Activated CD8-positive, alpha-beta memory T cell treated with anti-CD3 and anti-CD28 coated beads for 36 hours (primary cell): ENCODE data around the gene ANXA2. TPM values are rescaled to one million over a fixed set of nuclear protein-coding genes. Genes with fewer than 3 reads are reported as not detected.
"Not testable (repeated sequence)": the region's sequence is repeated elsewhere in the genome, so short reads cannot be mapped to it uniquely, and the experiment has no call there.

Experiments
- CTCF ChIA-PET: fragments of 350-600 bp; sonication (Branson Sonifier 250); formaldehyde crosslinking; loops from one replicate; lab custom pipeline; 2021; ENCODE audit warnings: antibody characterized with exemption; lab: Charles Lee
- POLR2A ChIA-PET: fragments of 350-600 bp; sonication (Branson Sonifier 250); formaldehyde crosslinking; loops from one replicate; lab custom pipeline; 2021; ENCODE audit warnings: antibody characterized with exemption; lab: Charles Lee
- total RNA-seq, 2 experiments: library from RNA; stranded (reverse); gene quantifications; one replicate each; pipeline ENCODE4 v1.2.3, GENCODE V29; 2021

Gene ANXA2
- total RNA-seq, 2 experiments from 2014 or later = 207 to 210 TPM

DNA sequence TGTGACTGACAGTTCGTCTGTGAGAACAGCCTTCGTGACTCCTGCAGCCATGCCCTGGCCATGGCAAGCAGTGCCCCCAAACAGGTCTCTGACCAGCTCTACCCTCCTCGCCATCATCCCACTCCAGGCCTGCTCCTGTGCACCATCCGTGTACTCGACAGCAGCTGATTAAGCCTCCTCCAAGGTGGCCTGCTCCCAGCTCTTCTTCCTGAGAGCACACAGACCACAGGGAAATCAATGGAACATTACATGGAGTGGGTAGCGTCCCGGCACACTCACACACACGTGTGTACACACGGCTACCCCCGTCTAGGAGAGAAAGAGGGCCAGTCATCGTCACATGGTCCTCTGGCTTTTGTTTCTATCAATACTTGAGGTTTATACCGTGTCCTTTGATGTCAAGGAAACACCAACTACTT, 21.1 kb downstream of the ANXA2 start:
- CTCF ChIA-PET = interaction anchor here (1.4 kb wide), 1 partner anchor 18 kb away, joined by 3 read pairs; no protein-coding TSS in a partner anchor

GRCh38 chr15:60375306-60375705, 22.5 kb downstream of the ANXA2 start:
- POLR2A ChIA-PET = no interaction called here
- CTCF ChIA-PET = interaction anchor here (1.4 kb wide), 1 partner anchor 16 kb away, joined by 3 read pairs; no protein-coding TSS in a partner anchor

More for the DNA sequence above, 21.1 kb downstream of the ANXA2 start:
- POLR2A ChIA-PET = interaction anchor here (0.7 kb wide), 1 partner anchor 47 kb away, joined by 3 read pairs; no protein-coding TSS in a partner anchor

DNA sequence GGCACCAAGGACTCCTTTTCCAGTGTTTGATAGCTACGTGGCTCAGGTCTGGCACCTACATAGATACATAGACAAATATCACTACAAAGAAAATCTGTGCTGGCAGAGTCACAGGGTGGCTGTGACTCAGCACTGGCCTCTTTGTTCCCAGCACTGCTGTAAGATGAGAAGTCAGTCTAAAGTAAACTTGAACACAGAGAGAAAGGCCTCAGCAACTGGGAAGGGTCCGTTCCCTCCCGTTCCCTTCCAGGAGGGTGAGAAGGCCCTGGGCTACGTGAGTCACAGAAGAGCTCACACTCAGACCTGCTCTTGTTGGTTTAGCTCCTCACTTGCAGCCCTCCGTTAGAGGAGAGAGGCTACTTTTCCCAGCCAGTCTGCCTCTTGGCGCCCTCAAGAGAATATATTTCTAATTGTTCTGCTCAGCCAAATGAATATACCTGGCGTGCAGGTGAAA, 23.1 kb downstream of the ANXA2 start:
- POLR2A ChIA-PET = no interaction called here
- CTCF ChIA-PET = interaction anchor here (0.6 kb wide), 1 partner anchor 12 kb away, joined by 3 read pairs; no protein-coding TSS in a partner anchor

GRCh38 chr15:60374209-60374608, 23.6 kb downstream of the ANXA2 start:
- ChIA-PET POLR2A (no interaction called here), CTCF (interaction anchor here (0.6 kb wide), 1 partner anchor 11 kb away, joined by 3 read pairs; no protein-coding TSS in a partner anchor)

GRCh38 chr15:60373745-60374144, 24.0 kb downstream of the ANXA2 start:
- CTCF ChIA-PET = no interaction called here

GRCh38 chr15:60373327-60373726, 24.5 kb downstream of the ANXA2 start:
- CTCF ChIA-PET = interaction anchor here (0.7 kb wide), 1 partner anchor 229 kb away, joined by 3 read pairs; no protein-coding TSS in a partner anchor
- POLR2A ChIA-PET = no interaction called here

More at GRCh38 chr15:60373745-60374144, 24.0 kb downstream of the ANXA2 start:
- POLR2A ChIA-PET = no interaction called here

DNA sequence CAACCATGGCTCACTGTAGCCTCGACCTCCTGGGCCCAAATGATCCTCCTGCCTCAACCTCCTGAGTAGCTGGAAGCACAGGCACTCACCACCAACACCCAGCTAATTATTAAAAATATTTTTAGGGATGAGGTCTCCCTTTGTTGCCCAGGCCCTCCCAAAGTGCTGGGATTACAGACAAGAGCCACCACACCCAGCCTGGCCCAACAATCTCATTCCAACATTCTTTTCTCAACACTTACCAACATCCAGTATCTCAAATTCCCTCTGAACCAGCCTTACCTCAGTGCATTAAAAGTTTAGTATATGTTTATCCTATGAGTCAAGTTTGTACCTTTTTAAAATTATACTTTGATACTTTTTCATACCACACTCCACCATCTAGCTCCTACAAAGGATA, 25.0 kb downstream of the ANXA2 start:
- ChIA-PET CTCF (interaction anchor here (0.7 kb wide), 1 partner anchor 229 kb away, joined by 3 read pairs; no protein-coding TSS in a partner anchor), POLR2A (no interaction called here)

DNA sequence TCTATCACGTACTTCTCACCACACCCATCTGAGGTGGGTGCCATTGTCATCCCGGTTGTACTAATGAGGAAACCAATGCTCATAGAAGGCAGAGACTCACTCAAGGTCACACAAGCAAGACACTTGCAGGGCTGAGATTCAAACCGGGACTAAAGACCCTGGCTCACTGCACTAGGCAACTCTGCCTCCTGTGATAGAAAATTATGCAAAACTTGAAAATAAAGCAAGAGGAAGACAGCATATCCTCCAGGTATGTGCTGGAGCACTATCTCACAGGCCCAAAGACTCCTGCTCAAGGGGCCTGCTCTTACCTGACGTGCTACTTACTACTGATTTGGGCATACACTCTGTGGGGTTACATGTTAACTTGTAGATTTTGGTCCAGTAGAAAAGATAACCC, 25.6 kb downstream of the ANXA2 start:
- CTCF ChIA-PET = interaction anchor here (0.7 kb wide), 1 partner anchor 228 kb away, joined by 3 read pairs; no protein-coding TSS in a partner anchor

DNA sequence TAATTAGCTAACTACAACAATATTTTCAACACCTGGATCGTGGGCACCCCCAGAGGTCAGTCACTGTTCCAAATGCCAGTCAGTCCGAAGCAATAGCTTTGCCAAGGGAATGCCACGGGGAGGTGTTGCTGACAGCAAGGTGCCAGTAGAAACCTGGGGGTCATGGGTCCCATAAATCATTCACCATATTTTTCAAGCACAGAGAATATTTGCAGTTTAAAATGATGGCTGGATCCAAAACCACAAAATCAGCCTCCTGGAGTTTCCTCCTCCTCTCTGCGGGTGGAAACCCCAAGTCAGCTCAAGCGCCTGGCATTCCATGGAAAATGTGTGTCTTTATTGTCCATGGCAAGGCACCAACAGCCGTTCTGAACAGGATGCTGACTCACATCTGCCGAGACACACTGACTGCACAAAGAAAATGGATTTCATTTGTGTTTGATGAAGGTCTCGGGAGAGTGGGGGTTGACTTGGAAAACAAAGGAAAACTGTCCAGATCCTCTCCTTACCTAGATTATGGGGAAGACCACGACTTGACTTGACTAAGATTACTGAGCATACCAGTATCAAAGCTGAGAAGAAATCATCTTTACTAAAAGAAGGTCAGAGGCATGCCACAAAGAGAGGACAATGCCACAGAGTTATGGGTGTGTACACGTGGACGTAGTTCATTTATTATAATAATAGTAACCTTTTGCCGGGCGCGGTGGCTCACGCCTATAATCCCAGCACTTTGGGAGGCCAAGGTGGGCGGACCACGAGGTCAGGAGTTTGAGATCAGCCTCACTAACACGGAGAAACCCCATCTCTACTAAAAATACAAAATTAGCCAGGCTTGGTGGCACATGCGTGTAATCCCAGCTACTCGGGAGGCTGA, 26.4 kb downstream of the ANXA2 start:
- CTCF ChIA-PET = interaction anchor here (1.5 kb wide), 1 partner anchor 12 kb away, joined by 5 read pairs; no protein-coding TSS in a partner anchor
- POLR2A ChIA-PET = no interaction called here

More for the DNA sequence above, 25.6 kb downstream of the ANXA2 start:
- POLR2A ChIA-PET = interaction anchor here (0.6 kb wide), 1 partner anchor 92 kb away, joined by 4 read pairs; no protein-coding TSS in a partner anchor

DNA sequence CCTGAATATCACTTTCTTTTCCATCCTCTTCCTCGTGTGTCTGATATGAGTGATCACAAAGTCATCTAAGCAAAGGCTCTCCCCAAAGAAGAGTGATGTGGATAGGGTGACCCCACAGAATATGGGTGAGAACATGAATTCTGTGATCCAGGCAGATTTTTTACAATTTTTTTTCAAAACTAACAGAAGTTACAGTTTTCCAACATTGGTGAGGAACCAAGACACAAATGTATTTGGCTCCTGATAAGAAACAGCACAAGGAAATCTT, 27.0 kb downstream of the ANXA2 start:
- CTCF ChIA-PET = interaction anchor here (1.5 kb wide), 1 partner anchor 11 kb away, joined by 5 read pairs; no protein-coding TSS in a partner anchor
- POLR2A ChIA-PET = no interaction called here

DNA sequence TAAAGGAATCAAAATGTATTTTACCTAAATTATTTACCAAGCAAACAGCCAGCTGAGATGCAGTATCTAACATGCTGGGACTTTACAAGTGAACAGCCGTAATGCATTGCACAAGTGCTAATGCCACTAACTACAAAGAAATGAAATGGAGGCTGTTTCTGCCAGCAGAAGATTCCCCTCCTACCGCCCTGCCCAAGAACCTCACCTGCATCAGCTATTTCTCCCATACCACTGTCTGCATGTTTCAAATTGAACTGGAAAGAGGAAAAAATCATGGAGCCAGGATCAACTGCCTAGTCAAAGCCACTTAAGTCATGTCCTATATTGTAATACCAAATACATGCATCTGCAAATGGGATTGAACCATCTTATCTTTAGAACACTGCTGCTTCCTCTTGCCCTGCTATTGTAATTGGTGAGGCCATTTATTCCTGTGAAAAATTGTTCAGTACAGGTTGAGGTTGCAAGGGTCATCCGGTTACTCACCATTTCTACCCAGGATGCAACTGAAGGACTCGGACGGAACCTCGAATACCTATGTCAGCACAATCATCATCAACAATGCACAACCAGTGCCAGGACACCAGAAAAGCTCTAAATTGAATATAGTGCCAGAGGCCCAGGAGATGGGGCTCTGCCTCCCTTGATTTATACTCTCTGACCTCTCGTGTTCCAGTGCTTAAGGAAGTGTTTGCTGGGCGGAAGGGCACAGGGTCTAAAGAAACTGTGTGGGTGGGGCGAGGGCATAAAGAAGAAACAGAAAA, 27.5 kb downstream of the ANXA2 start:
- POLR2A ChIA-PET = no interaction called here
- CTCF ChIA-PET = interaction anchor here (1.5 kb wide), 1 partner anchor 11 kb away, joined by 5 read pairs; no protein-coding TSS in a partner anchor

GRCh38 chr15:60369696-60370095, 28.1 kb downstream of the ANXA2 start:
- POLR2A ChIA-PET = no interaction called here
- CTCF ChIA-PET = interaction anchor here (1.5 kb wide), 1 partner anchor 10 kb away, joined by 5 read pairs; no protein-coding TSS in a partner anchor

DNA sequence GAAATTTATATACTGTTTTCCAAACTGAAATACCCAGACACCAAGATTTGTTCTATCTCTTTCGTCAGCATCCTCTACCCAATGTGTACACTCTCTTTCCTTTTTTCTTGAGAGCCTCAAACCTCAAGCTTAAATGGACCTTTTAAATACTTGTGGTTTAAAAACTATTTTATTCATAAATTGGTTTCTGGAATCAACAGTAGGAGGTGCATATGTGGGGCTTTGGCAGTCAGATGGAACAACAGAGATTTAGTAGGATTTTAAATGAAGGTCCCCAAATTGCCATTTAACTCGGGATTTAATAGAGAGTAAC, 33.2 kb downstream of the ANXA2 start:
- ChIA-PET POLR2A (no interaction called here), CTCF (interaction anchor here (1.4 kb wide), 1 partner anchor 153 kb away, joined by 3 read pairs; no protein-coding TSS in a partner anchor)

GRCh38 chr15:60363903-60364611, 33.7 kb downstream of the ANXA2 start:
- POLR2A ChIA-PET = interaction anchor here (0.9 kb wide), 1 partner anchor 25 kb away, joined by 3 read pairs; no protein-coding TSS in a partner anchor
- CTCF ChIA-PET = interaction anchor here (1.4 to 2.8 kb wide), 2 partner anchors 154 to 156 kb away, joined by 3 to 12 read pairs; no protein-coding TSS in a partner anchor

- POLR2A ChIA-PET = interaction anchor here (0.7 to 1.0 kb wide), 7 partner anchors 26 to 181 kb away, joined by 3 to 21 read pairs (median 5); partner anchors contain the start of gene ANXA2
- CTCF ChIA-PET = interaction anchor here (0.6 to 2.8 kb wide), 8 partner anchors 11 to 727 kb away, joined by 3 to 12 read pairs (median 4); no protein-coding TSS in a partner anchor
These were observed 34.7 kb downstream of the ANXA2 start for GRCh38 chr15:60363087-60363549.

GRCh38 chr15:60362321-60363086, 35.3 kb downstream of the ANXA2 start:
- POLR2A ChIA-PET = interaction anchor here (0.7 to 1.0 kb wide), 7 partner anchors 32 to 1190 kb away, joined by 3 to 21 read pairs (median 5); partner anchors contain the start of gene ANXA2
- CTCF ChIA-PET = interaction anchor here (0.6 to 2.8 kb wide), 12 partner anchors 12 to 726 kb away, joined by 3 to 12 read pairs (median 4); no protein-coding TSS in a partner anchor

DNA sequence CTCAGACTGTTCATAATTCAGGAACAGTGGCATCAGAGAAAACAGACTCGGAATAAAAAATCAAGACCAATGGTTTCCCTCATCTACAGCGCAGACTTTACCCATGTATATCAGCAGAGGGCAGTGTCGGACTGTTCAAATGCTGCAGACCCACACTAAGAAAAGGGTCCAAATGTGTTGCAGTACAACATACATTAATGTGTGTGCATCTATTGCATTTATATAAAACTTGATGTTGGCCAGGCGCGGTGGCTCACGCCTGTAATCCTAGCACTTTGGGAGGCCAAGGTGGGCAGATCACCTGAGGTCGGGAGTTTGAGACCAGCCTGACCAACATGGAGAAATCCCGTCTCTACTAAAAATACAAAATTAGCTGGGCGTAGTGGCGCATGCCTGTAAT, 38.0 kb downstream of the ANXA2 start:
- CTCF ChIA-PET = interaction anchor here (0.6 to 2.4 kb wide), 8 partner anchors 10 to 367 kb away, joined by 3 to 11 read pairs (median 3); partner anchors contain the start of gene ANXA2
- POLR2A ChIA-PET = not testable (repeated sequence)
